HAP-1 (cell line): ENCODE data around the gene VWA3B.
"Not testable (repeated sequence)": the region's sequence is repeated elsewhere in the genome, so short reads cannot be mapped to it uniquely, and the experiment has no call there.

Source experiments
- DNase-seq, 2 experiments: peaks; one replicate each; pipeline ENCODE4 v3.0.0-alpha.2; 2016 to 2020; ENCODE audit warnings: low spot score in 2 of 2
- H3K27me3 ChIP-seq: fragments of 250-450 bp; sonication (Bioruptor Pico); 2 replicates; pipeline ENCODE4 v1.5.1; 2020; ENCODE audit warnings: low read depth, mild to moderate bottlenecking, moderate library complexity
- H3K36me3 ChIP-seq: fragments of 250-450 bp; sonication (Bioruptor Pico); replicated peaks from 2 replicates; pipeline ENCODE4 v1.5.1; 2020; ENCODE audit warnings: mild to moderate bottlenecking
- H3K4me1 ChIP-seq: fragments of 250-450 bp; sonication (Bioruptor Pico); 2 replicates; pipeline ENCODE4 v1.5.1; 2020; ENCODE audit warnings: mild to moderate bottlenecking
- H3K4me3 ChIP-seq: fragments of 250-450 bp; sonication (Bioruptor Pico); 2 replicates; pipeline ENCODE4 v1.5.1; 2020; ENCODE audit warnings: mild to moderate bottlenecking, moderate library complexity
- H3K9me3 ChIP-seq: fragments of 250-450 bp; sonication (Bioruptor Pico); 2 replicates; pipeline ENCODE4 v1.5.1; 2020; ENCODE audit warnings: mild to moderate bottlenecking, moderate library complexity
- in situ Hi-C: fragments of 300-500 bp; cut with MboI; formaldehyde crosslinking; loops from 3 replicates; pipeline ENCODE4 v1.14.3; 2020; ENCODE audit warnings: low sequenced_read_pairs, inconsistent platforms, mixed read lengths

VWA3B gene

DNA sequence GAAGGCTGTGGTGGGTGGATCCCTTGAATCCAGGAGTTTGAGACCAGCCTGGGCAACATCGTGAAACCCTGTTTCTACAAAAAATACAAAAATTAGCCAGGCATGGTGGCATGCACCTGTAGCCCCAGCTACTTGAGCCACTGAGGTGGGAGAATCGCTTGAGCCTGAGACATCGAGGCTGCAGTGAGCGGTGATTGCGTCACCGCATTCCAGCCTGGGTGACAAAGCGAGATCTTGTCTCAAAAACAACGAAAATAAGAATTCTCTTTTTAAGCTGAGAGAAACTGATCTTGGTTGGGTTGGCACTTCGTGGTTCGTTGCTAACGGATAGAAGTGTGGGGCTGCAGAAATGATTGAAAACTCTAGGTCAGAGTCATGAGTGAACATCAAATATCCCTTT is 150.0 kb downstream of the VWA3B start:
- no peak for DNase-seq
- Histone ChIP-seq H3K27me3 (no peaks in the 10 kb centered on the region), H3K4me1 (peaks cover 4% of the 10 kb centered on the region), H3K4me3 (no peak overlapping the region), H3K36me3 (no peaks in the 10 kb centered on the region), H3K9me3 (no peaks in the 10 kb centered on the region)
- in situ Hi-C loops, result no loop called here

DNA sequence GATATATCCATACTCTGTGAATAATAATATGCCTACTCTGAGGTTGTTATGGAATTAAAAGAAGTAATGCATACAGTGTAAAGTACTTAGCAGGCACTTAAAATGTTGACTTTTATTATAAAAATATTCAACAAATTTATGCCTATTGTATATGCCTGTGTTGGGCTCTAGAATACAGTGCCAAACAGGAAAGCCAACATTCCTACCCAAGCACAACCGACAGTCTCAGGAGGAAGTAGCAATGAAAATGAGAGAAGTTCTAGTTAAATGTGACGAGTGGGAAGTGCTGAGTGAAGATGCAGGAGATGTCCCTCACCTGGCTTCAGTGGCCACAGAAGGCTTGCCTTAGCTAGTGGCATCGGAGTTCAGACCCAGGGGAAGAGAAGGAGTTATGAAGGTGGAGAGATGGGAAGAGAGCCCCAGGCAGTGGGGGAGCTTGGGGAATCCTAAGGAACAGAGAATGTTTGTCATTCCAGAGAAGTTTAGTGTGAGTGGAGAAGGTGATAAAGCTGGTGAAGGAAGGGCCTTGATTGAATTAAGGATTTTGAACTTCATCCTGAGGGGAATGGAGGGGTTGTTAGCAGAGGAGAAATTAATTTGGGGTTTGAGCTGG is 153.9 kb downstream of the VWA3B start:
- in situ Hi-C loops, result no loop called here
- DNase-seq, result no peak
- Histone ChIP-seq H3K36me3 (no peaks in the 10 kb centered on the region), H3K27me3 (no peaks in the 10 kb centered on the region), H3K9me3 (no peaks in the 10 kb centered on the region), H3K4me3 (no peak overlapping the region), H3K4me1 (peaks cover 9% of the 10 kb centered on the region)

GRCh38 chr2:98241592-98241991 is 154.6 kb downstream of the VWA3B start:
- no peaks in the 10 kb centered on the region for H3K27me3 ChIP-seq
- no peaks in the 10 kb centered on the region for H3K9me3 ChIP-seq
- no peak for DNase-seq
- no peaks in the 10 kb centered on the region for H3K36me3 ChIP-seq
- H3K4me1 ChIP-seq, result peaks cover 9% of the 10 kb centered on the region
- in situ Hi-C loops, result no loop called here
- no peak overlapping the region for H3K4me3 ChIP-seq

DNA sequence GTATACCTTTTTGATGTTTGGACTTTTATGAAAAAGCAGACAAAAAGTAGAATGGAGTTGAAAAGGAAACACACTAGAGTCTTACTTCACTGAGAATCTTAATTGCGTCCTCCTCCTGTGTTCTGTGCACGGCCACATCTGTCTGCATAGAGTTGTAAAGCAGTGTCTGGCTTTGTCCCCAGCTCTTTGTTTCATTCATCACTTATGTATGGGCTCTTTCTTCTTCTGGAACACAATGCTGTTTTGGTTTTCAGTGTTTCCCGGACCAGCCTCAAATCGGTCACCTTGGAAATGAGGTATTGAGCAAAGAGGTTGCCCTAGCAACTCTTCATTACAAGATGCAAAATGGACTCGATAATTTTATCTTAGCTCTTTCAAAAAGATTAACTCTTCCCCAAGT is 155.0 kb downstream of the VWA3B start:
- Histone ChIP-seq H3K36me3 (no peaks in the 10 kb centered on the region), H3K4me1 (peaks cover 9% of the 10 kb centered on the region), H3K9me3 (no peaks in the 10 kb centered on the region), H3K4me3 (no peak overlapping the region), H3K27me3 (no peaks in the 10 kb centered on the region)
- in situ Hi-C loops, result no loop called here
- peak; percentile 69 to 86 for DNase-seq

- DNase-seq, result no peak
- Histone ChIP-seq H3K36me3 (no peaks in the 10 kb centered on the region), H3K27me3 (no peaks in the 10 kb centered on the region), H3K4me3 (no peak overlapping the region), H3K9me3 (no peaks in the 10 kb centered on the region; the same call in 1 of the 2 replicates), H3K4me1 (peaks cover 9% of the 10 kb centered on the region)
- in situ Hi-C loops, result no loop called here
These were observed 158.5 kb downstream of the VWA3B start for GRCh38 chr2:98245491-98245890.

DNA sequence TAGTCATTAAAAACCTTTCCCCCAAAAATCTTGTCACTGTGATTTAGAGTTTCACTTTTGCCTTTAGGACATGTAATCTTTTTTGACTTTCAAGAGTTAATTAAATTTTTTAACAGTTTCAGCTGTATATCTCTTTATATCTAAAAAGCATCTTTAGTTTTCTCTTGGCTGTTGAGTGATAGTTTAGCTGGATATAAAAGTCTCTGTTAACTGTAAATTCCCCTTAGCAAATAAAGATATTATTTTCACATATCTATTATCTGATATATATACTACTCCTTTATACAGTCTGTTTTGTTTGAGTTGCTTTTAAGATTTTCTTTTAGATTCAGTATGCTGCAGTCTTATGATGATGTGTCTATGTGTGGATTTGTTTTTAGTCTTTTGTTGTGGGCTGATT is 160.4 kb downstream of the VWA3B start:
- H3K27me3 ChIP-seq, result no peaks in the 10 kb centered on the region
- no peak overlapping the region for H3K4me3 ChIP-seq
- H3K9me3 ChIP-seq, result no peaks in the 10 kb centered on the region; the same call in 1 of the 2 replicates
- in situ Hi-C loops, result no loop called here
- DNase-seq, result no peak
- H3K36me3 ChIP-seq, result no peaks in the 10 kb centered on the region
- H3K4me1 ChIP-seq, result 0 out of 2 replicates have a peak, but pooled peaks cover 3% of the 10 kb centered on the region

GRCh38 chr2:98252038-98252773 is 165.2 kb downstream of the VWA3B start:
- H3K4me1 ChIP-seq, result no peaks in the 10 kb centered on the region
- in situ Hi-C loops, result no loop called here
- no peak overlapping the region for H3K4me3 ChIP-seq
- no peaks in the 10 kb centered on the region; the same call in 1 of the 2 replicates for H3K9me3 ChIP-seq
- no peaks in the 10 kb centered on the region for H3K36me3 ChIP-seq
- no peaks in the 10 kb centered on the region for H3K27me3 ChIP-seq
- peak in 1 of 2 experiments; percentile 38 for DNase-seq

DNA sequence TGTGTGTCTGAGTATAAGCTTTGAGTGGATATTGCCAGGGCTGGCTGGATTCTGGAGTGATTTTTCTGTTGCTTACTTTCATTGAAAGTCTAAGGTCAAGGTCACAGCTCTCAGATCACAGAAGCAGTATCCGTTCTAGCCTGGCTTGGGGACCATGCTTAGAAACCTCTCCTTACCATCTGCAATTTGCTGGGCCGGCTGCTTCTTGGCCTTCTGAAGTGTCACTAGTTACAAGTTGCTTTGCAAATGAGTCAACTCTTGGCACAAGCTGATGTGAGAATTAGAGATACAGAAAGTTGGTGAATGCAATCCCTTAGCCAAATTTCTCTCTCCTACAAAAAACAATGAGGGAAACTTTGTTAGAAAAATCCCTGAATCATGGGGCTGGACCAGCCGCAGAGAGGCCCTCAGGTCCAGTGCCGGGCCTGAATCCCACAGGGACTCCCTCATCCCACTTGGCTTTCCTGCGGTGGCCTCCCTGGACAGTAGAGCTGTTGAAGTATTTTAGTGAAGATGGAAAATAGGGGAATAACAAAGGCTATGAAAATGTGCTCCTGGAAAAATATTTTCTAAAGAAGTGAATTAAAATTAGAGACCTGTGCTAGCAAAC is 166.6 kb downstream of the VWA3B start:
- Histone ChIP-seq H3K36me3 (no peaks in the 10 kb centered on the region), H3K4me1 (no peaks in the 10 kb centered on the region), H3K27me3 (no peaks in the 10 kb centered on the region), H3K9me3 (no peaks in the 10 kb centered on the region), H3K4me3 (no peak overlapping the region)
- in situ Hi-C loops, result no loop called here
- DNase-seq, result no peak

DNA sequence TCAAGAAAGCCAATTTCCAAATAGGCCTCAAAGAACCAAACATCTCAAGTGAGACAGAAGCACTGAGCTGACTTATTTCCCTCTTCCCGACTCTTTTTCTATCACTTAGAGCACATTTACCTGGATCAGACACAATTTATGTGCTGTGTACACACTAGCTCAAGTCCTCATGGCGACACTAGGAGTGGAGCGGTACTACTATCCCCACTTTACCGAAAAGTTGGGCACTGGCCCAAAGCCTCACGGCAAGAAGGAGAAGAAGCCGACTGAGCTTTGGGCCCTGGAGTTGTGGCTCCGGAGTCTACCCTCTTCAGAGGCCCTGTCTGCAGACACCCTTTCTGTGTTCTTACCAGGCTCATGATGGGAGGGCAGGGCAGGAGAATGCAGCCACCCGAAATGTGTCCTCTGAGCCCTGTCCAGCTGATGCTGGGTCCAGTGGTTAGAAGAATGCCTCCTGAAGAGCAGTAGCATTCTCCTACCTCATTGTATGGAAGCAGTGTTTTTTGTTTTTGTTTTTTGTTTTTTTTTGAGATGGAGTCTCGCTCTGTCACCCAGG is 167.6 kb downstream of the VWA3B start:
- Histone ChIP-seq H3K9me3 (no peaks in the 10 kb centered on the region), H3K4me1 (no peaks in the 10 kb centered on the region), H3K4me3 (no peak overlapping the region), H3K36me3 (no peaks in the 10 kb centered on the region), H3K27me3 (no peaks in the 10 kb centered on the region)
- no peak for DNase-seq
- in situ Hi-C loops, result no loop called here

DNA sequence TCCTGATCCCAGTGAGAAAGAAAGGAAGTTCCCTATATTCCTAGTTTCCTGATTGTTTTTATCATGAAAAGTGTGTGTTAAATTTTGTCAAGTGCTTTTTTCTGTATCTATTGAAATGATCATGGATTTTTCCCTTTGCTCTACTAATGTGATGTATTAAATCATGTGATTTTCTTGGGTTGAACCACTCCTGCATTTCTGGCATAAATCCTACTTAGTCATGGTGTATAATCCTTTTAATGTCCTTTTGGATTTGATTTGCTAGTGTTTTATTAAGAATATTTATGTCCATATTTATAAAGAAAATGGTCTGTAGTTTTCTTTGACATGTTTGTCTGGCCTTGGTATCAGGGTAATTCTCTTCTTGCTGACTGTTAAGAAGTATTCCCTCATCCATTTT is 171.9 kb downstream of the VWA3B start:
- H3K4me3 ChIP-seq, result no peak overlapping the region
- in situ Hi-C loops, result no loop called here
- DNase-seq, result no peak
- no peaks in the 10 kb centered on the region for H3K27me3 ChIP-seq
- H3K36me3 ChIP-seq, result no peaks in the 10 kb centered on the region
- peaks cover 2% of the 10 kb centered on the region; the same call in 1 of the 2 replicates for H3K9me3 ChIP-seq
- H3K4me1 ChIP-seq, result no peaks in the 10 kb centered on the region

DNA sequence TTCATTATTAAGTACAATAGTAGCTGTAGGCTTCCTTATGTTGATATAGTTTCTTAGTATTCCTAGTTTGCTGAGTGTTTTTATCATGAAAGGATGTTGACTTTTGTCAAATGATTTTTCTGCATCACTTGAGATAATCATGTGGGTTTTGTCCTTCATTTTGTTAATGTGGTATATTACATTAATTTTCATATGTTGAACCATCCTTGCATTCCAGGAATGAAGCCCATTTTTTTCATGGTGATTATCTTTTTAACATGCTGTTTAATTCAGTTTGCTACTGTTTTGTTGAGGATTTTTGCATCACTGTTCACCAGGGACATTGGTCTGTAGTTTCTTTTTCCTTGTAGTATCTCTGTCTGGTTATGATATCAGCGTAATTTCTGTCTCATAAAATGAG is 176.4 kb downstream of the VWA3B start:
- Histone ChIP-seq H3K9me3 (peaks cover 4% of the 10 kb centered on the region; the same call in 1 of the 2 replicates), H3K4me1 (no peaks in the 10 kb centered on the region), H3K36me3 (no peaks in the 10 kb centered on the region), H3K27me3 (no peaks in the 10 kb centered on the region), H3K4me3 (no peak overlapping the region)
- in situ Hi-C loops, result no loop called here
- DNase-seq, result no peak

GRCh38 chr2:98268225-98268624 is 181.3 kb downstream of the VWA3B start:
- H3K36me3 ChIP-seq, H3K4me3 ChIP-seq, H3K4me1 ChIP-seq, in situ Hi-C loops, DNase-seq, H3K27me3 ChIP-seq, H3K9me3 ChIP-seq: not testable (repeated sequence)

DNA sequence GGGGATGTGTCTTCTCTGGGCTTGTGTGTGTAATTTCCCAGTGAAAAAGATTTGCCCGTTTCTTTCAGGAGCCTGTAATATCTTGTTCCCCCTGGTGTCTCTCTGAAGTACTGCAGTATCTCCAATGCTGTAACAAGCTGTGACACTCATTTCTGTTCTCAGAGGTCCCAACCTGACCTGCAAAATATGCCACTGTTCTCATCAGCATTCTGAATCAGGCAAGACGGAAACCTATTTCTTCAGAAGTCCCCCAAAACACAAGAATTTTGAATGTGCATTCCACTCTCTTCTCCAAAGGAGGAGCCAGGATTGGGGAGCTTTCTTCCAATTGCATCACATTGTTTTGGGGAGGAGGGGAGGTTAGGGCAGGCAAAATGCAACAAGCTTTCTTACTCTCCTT is 182.3 kb downstream of the VWA3B start:
- no peaks in the 10 kb centered on the region for H3K4me1 ChIP-seq

DNA sequence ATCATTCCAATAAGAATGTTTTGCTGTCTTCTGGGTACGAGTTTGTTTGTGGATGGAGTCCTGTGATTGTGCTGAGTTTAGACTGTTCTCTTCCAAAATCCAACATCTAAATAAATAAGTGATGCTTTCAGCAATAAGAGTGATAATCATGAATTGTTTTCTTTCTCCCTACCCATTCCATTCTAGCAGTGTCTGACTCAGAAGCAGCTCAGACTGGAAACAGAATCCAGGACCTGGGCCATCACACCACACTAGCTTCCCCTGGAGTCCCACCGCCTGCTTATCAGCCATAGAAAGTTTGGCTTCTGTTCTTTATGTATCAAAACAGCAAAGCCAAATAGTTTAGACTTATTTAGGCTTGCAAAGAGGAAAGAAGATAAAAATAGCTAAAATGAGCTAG is 182.9 kb downstream of the VWA3B start:
- H3K27me3 ChIP-seq, result no peaks in the 10 kb centered on the region
- H3K4me3 ChIP-seq, result no peak overlapping the region
- no peaks in the 10 kb centered on the region for H3K4me1 ChIP-seq
- no peak for DNase-seq
- in situ Hi-C loops, result loop anchor here (10.0 kb wide), 1 partner anchor 465 kb away; no protein-coding TSS in a partner anchor
- H3K9me3 ChIP-seq, result no peaks in the 10 kb centered on the region
- H3K36me3 ChIP-seq, result no peaks in the 10 kb centered on the region

More for the DNA sequence above, 182.3 kb downstream of the VWA3B start:
- peak; percentile 60 to 66 for DNase-seq
- no peak overlapping the region for H3K4me3 ChIP-seq
- H3K36me3 ChIP-seq, result no peaks in the 10 kb centered on the region
- in situ Hi-C loops, result no loop called here
- H3K9me3 ChIP-seq, result 0 out of 2 replicates have a peak, but pooled peaks cover 2% of the 10 kb centered on the region
- H3K27me3 ChIP-seq, result no peaks in the 10 kb centered on the region
